HCT116 (cell line): ENCODE results near the gene HEPN1.

Source experiments
- CEBPB ChIP-seq: IDR thresholded peaks from 2 replicates; pipeline ENCODE4 v1.6.1; 2012; ENCODE audit warnings: low read depth
- CTCF ChIP-seq, 3 experiments: fragments of 200-600 bp in 1 of 3; sonication (generic) in 1 of 3; IDR thresholded peaks in 2 of 3; conservative IDR thresholded peaks in 1 of 3; 2 replicates each; pipeline ENCODE4 v1.5.1; 2012 to 2017; ENCODE audit warnings: low read depth in 2 of 3, low read length in 2 of 3, antibody characterized with exemption in 1 of 3, borderline replicate concordance in 1 of 3, control low read depth in 1 of 3, mild to moderate bottlenecking in 1 of 3, mixed read lengths in 1 of 3, mixed run types in 1 of 3, moderate library complexity in 1 of 3; ENCODE audit not compliant: insufficient read depth in 1 of 3
- EZH2 ChIP-seq: fragments of 200-600 bp; sonication (generic); IDR thresholded peaks from 2 replicates; pipeline ENCODE4 v1.6.1; 2017; ENCODE audit warnings: antibody characterized with exemption, mixed run types
- JUND ChIP-seq: IDR thresholded peaks from 2 replicates; pipeline ENCODE4 v1.6.1; 2012
- POLR2A ChIP-seq: IDR thresholded peaks from 2 replicates; pipeline ENCODE4 v1.7.0; 2011; ENCODE audit warnings: borderline replicate concordance; ENCODE audit not compliant: insufficient read depth, insufficient read length; ENCODE audit errors: extremely low read depth
- POLR2AphosphoS5 ChIP-seq: IDR thresholded peaks from 2 replicates; pipeline ENCODE4 v1.6.1; 2011; ENCODE audit warnings: mild to moderate bottlenecking, low read depth, low read length, moderate library complexity
- RAD21 ChIP-seq: IDR thresholded peaks from 2 replicates; pipeline ENCODE4 v1.6.1; 2012; ENCODE audit warnings: low read depth, mild to moderate bottlenecking
- REST ChIP-seq: IDR thresholded peaks from 2 replicates; pipeline ENCODE4 v1.6.1; 2012; ENCODE audit warnings: low read depth
- SIN3A ChIP-seq: IDR thresholded peaks from 2 replicates; pipeline ENCODE4 v1.6.1; 2012; ENCODE audit warnings: low read depth
- YY1 ChIP-seq: IDR thresholded peaks from 2 replicates; pipeline ENCODE4 v1.6.1; 2011; ENCODE audit warnings: low read length, low read depth, moderate library complexity, mild to moderate bottlenecking; ENCODE audit not compliant: insufficient replicate concordance; ENCODE audit errors: extremely low read depth
- ZNF274 ChIP-seq: fragments of 200-500 bp; sonication (Bioruptor generic); IDR thresholded peaks from 2 replicates; pipeline ENCODE4 v1.6.1; 2014; ENCODE audit warnings: mild to moderate bottlenecking, low read depth, low read length, inconsistent platforms
- TF ChIP-seq, protein P1 (sequence below): IDR thresholded peaks from 2 replicates; pipeline ENCODE4 v1.6.1; 2012
- TF ChIP-seq, protein P2 (sequence below): IDR thresholded peaks from 2 replicates; pipeline ENCODE4 v1.6.1; 2012

DNA sequence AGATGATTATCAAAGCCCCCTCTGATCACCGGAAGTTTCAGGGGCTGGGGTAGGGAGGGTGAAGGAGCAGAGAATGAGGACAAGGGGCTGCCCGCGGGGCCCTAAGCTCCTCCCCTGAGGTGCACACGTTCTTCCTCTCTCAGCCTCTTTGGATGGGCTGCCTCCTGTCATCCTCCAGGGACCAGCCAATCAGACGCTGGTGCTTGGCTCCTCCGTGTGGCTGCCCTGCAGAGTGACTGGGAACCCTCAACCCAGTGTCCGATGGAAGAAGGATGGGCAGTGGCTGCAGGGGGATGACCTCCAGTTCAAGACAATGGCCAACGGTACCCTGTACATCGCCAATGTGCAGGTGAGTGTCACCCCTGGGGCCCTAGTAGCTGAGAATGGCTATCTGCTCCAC lies 46.3 kb upstream of the HEPN1 start:
- TF ChIP-seq POLR2A (no peak), POLR2AphosphoS5 (no peak), CEBPB (no peak), RAD21 (no peak), ZNF274 (no peak), CTCF (IDR thresholded peaks at IDR 0.05 in 2 of 3, conservative IDR thresholded peaks at IDR 0.05 in 1 of 3; ENCODE audit: borderline replicate concordance in 1 of 3, insufficient read depth in 1 of 3, low read depth in 2 of 3, low read length in 2 of 3) (no peak; a peak in 1 of 6 replicates), YY1 (no peak), JUND (no peak), SIN3A (no peak), EZH2 (no peak), REST (no peak)
- TF ChIP-seq, protein P1, sequence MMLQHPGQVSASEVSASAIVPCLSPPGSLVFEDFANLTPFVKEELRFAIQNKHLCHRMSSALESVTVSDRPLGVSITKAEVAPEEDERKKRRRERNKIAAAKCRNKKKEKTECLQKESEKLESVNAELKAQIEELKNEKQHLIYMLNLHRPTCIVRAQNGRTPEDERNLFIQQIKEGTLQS: no peak
- TF ChIP-seq, protein P2, sequence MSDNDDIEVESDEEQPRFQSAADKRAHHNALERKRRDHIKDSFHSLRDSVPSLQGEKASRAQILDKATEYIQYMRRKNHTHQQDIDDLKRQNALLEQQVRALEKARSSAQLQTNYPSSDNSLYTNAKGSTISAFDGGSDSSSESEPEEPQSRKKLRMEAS: no peak
